Endodermal cell (in vitro differentiated cells): ENCODE measurements around the gene MAJIN. TPM values are rescaled to one million over a fixed set of nuclear protein-coding genes. Genes with fewer than 3 reads are reported as not detected.

Experiments
- DNase-seq: peaks from one replicate; pipeline ENCODE4 v3.0.0-alpha.2; 2017
- H3K27ac ChIP-seq: 2 replicates; pipeline ENCODE4 v1.5.1; 2013; ENCODE audit warnings: mild to moderate bottlenecking, low read depth, low read length, moderate library complexity
- H3K27me3 ChIP-seq: 2 replicates; pipeline ENCODE4 v1.6.1; 2013; ENCODE audit warnings: mild to moderate bottlenecking, low read length, moderate library complexity; ENCODE audit not compliant: insufficient read depth, control insufficient read depth, poor library complexity, severe bottlenecking
- H3K36me3 ChIP-seq: 2 replicates; pipeline ENCODE4 v1.7.0; 2013; ENCODE audit warnings: mild to moderate bottlenecking, low read length, moderate library complexity; ENCODE audit not compliant: control insufficient read depth, insufficient read depth
- H3K4me1 ChIP-seq: one replicate; pipeline ENCODE4 v1.7.0; 2013; ENCODE audit warnings: low read length; ENCODE audit not compliant: control insufficient read depth, insufficient read depth
- H3K4me3 ChIP-seq: 2 replicates; pipeline ENCODE4 v1.5.1; 2013; ENCODE audit warnings: mild to moderate bottlenecking, low read length, moderate library complexity
- H3K9ac ChIP-seq: 2 replicates; pipeline ENCODE4 v1.6.1; 2013; ENCODE audit warnings: mild to moderate bottlenecking, low read length, moderate library complexity; ENCODE audit not compliant: poor library complexity, severe bottlenecking; ENCODE audit errors: extremely low read depth
- H3K9me3 ChIP-seq: 2 replicates; pipeline ENCODE4 v1.6.1; 2013; ENCODE audit warnings: mild to moderate bottlenecking, low read length, moderate library complexity; ENCODE audit not compliant: control insufficient read depth
- H3K27ac Mint-ChIP-seq: 2 replicates; pipeline ENCODE4 v1.8.0; 2020; ENCODE audit warnings: mixed read lengths
- H3K27me3 Mint-ChIP-seq: 2 replicates; pipeline ENCODE4 v1.8.0; 2021; ENCODE audit warnings: mild to moderate bottlenecking, mixed read lengths; ENCODE audit not compliant: insufficient read depth
- H3K36me3 Mint-ChIP-seq: 2 replicates; pipeline ENCODE4 v1.8.0; 2020; ENCODE audit warnings: low read depth, mixed read lengths
- H3K4me1 Mint-ChIP-seq: 2 replicates; pipeline ENCODE4 v1.8.0; 2020; ENCODE audit warnings: mixed read lengths
- H3K4me3 Mint-ChIP-seq: 2 replicates; pipeline ENCODE4 v1.8.0; 2020; ENCODE audit warnings: mild to moderate bottlenecking, moderate library complexity, mixed read lengths
- H3K9me3 Mint-ChIP-seq: 2 replicates; pipeline ENCODE4 v1.8.0; 2020; ENCODE audit warnings: mild to moderate bottlenecking, mixed read lengths
- CTCF ChIP-seq: fragments of 200-600 bp; sonication (generic); conservative IDR thresholded peaks from 2 replicates; pipeline ENCODE4 v1.5.0; 2021; ENCODE audit warnings: antibody characterized with exemption, mild to moderate bottlenecking
- WGBS, 2 experiments: methylation state at CpG; one replicate each; pipeline versions ENCODE4 v1.1.5 to v1.1.7; 2013; ENCODE audit warnings: missing lambda C conversion rate in 2 of 2, mixed read lengths in 1 of 2; ENCODE audit not compliant: insufficient coverage in 1 of 2, insufficient read length in 1 of 2; 5-methylcytosine and 5-hydroxymethylcytosine counted together
- total RNA-seq, 2 donors: library from RNA; stranded (reverse); fragmentation: NEBNext Ultra II Directional in 1 of 2; extraction: Animal tissue kit (Norgen Biotek cat#: 25700) in 1 of 2; gene quantifications; 2 replicates in 1 of 2; 3 replicates in 1 of 2; pipeline ENCODE4 v1.2.1, GENCODE V29; 2021

MAJIN gene
- total RNA-seq, 2 donors from 2014 or later, result not detected

- H3K27ac Mint-ChIP-seq, result peak overlapping the region; percentile 78
Measured at GRCh38 chr11:65014726-65015227, 42.9 kb upstream of the MAJIN start.

GRCh38 chr11:65013888-65014725 lies 42.2 kb upstream of the MAJIN start, which contains the start of gene ARL2:
TSS of gene ARL2 (plus strand) at chr11:65014160. CDS start at chr11:65014208, 48 bp downstream.
- Histone ChIP-seq H3K36me3 (peaks cover 12% of the 10 kb centered on the region), H3K9me3 (no peaks in the 10 kb centered on the region), H3K27me3 (no peaks in the 10 kb centered on the region), H3K27ac (peak within 1 kb of the TSS; percentile 97), H3K4me1 (no peaks in the 10 kb centered on the region), H3K4me3 (peak within 1 kb of the TSS; percentile 89), H3K9ac (peak within 1 kb of the TSS; percentile 72)
- DNase-seq, result peak; percentile 97
- H3K36me3 Mint-ChIP-seq, result peaks cover 21% of the 10 kb centered on the region
- peak within 1 kb of the TSS; percentile 70 for H3K4me3 Mint-ChIP-seq
- peak; percentile 80 for TF ChIP-seq CTCF
- H3K4me1 Mint-ChIP-seq, result peaks cover 6% of the 10 kb centered on the region
- H3K9me3 Mint-ChIP-seq, result no peaks in the 10 kb centered on the region
- no peaks in the 10 kb centered on the region for H3K27me3 Mint-ChIP-seq
- peak within 1 kb of the TSS; percentile 98 for H3K27ac Mint-ChIP-seq
- 0 to 1% methylated on average over 33 to 96 of the region's 96 CpGs for WGBS, 2 experiments

More at GRCh38 chr11:65014726-65015227, 42.9 kb upstream of the MAJIN start:
- Histone ChIP-seq H3K36me3 (peaks cover 15% of the 10 kb centered on the region), H3K27ac (peak overlapping the region; percentile 97), H3K4me1 (no peaks in the 10 kb centered on the region), H3K27me3 (no peaks in the 10 kb centered on the region), H3K9ac (peak overlapping the region; percentile 30), H3K4me3 (peak overlapping the region; percentile 89), H3K9me3 (no peaks in the 10 kb centered on the region)
- H3K27me3 Mint-ChIP-seq, result no peaks in the 10 kb centered on the region
- H3K4me1 Mint-ChIP-seq, result peaks cover 6% of the 10 kb centered on the region
- no peak for TF ChIP-seq CTCF
- peak overlapping the region; percentile 70 for H3K4me3 Mint-ChIP-seq
- no peaks in the 10 kb centered on the region for H3K9me3 Mint-ChIP-seq
- no peak for DNase-seq
- WGBS, 2 experiments, result 46 to 52% methylated on average over 18 to 23 of the region's 23 CpGs
- H3K36me3 Mint-ChIP-seq, result peaks cover 26% of the 10 kb centered on the region

- TF ChIP-seq CTCF, result peak; percentile 77
- Histone ChIP-seq H3K27ac (peak overlapping the region; percentile 97), H3K27me3 (no peaks in the 10 kb centered on the region), H3K4me3 (peak overlapping the region; percentile 89), H3K36me3 (peaks cover 9% of the 10 kb centered on the region), H3K9ac (peak overlapping the region; percentile 72), H3K9me3 (no peaks in the 10 kb centered on the region), H3K4me1 (no peaks in the 10 kb centered on the region)
- Mint-ChIP-seq H3K4me1 (peaks cover 6% of the 10 kb centered on the region), H3K9me3 (no peaks in the 10 kb centered on the region), H3K36me3 (peaks cover 15% of the 10 kb centered on the region), H3K27me3 (no peaks in the 10 kb centered on the region), H3K4me3 (peak overlapping the region; percentile 70), H3K27ac (peak overlapping the region; percentile 98)
- peak; percentile 95 for DNase-seq
- 20 to 26% methylated on average over 17 to 22 of the region's 22 CpGs for WGBS, 2 experiments
Measured at GRCh38 chr11:65013130-65013887, 41.4 kb upstream of the MAJIN start.
